ENCODE measurements around the gene CFAP53. TPM values are rescaled to one million over a fixed set of nuclear protein-coding genes. Genes with fewer than 3 reads are reported as not detected.
A peak's percentile ranks its signal among the peaks of the same experiment; 100 is the strongest.

The CFAP53 gene
- total and polyA plus RNA-seq, 8 donors: 0.25 to 1.5 (median 0.39) TPM

DNA sequence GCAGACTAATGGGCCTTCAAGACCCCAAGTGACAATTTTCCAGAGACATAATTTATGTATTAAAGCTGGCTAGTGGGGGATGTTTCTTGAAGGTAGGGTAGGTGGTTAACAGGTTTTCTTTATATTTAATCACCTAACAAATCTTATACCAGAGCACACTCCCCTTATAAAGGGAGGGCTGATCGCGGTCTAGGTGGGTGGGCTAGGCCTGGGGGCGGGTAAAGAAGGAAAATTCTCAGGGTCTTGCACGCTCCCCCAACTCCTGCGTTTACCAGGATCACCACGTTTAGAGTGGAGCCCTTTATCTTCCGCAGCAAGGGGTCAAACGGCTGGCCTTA is 41.1 kb upstream of the CFAP53 start:
- H3K27me3 ChIP-seq: no peaks in the 10 kb centered on the region
- ATAC-seq (no peak), FAIRE-seq (no peak), DNase-seq (no peak)
- no peaks in the 10 kb centered on the region for H3K36me3 ChIP-seq
- no peaks in the 10 kb centered on the region for H3K9me3 ChIP-seq
- intact Hi-C loops (cut with DNase I): no loop called here
- TF ChIP-seq CTCF (IDR thresholded peaks at IDR 0.05): no peak
- peaks cover 0 to 11% (median 0%) of the 10 kb centered on the region in 3 donors for H3K4me1 ChIP-seq
- H3K27ac ChIP-seq: no peak overlapping the region
- WGBS, 2 donors: 2 to 3% methylated on average over 8 of the region's 8 CpGs
- peak overlapping the region; percentile 19 to 53 (median 29) for H3K4me3 ChIP-seq

- 58 to 61% methylated on average over 8 of the region's 8 CpGs for WGBS, 2 donors
- Histone ChIP-seq H3K27ac (no peak overlapping the region), H3K27me3 (no peaks in the 10 kb centered on the region), H3K4me3 (peak overlapping the region in 1 of 4 donors; percentile 53), H3K4me1 (peaks cover 0 to 11% (median 0%) of the 10 kb centered on the region in 3 donors), H3K9me3 (no peaks in the 10 kb centered on the region), H3K36me3 (no peaks in the 10 kb centered on the region)
- no peak for TF ChIP-seq CTCF (IDR thresholded peaks at IDR 0.05)
- DNase-seq (peak in 1 of 6 donors; percentile 20), ATAC-seq (peak in 1 of 4 donors; percentile 24), FAIRE-seq (no peak)
- intact Hi-C loops (cut with DNase I): no loop called here
Measured at GRCh38 chr18:50306944-50307343, 40.6 kb upstream of the CFAP53 start.

DNA sequence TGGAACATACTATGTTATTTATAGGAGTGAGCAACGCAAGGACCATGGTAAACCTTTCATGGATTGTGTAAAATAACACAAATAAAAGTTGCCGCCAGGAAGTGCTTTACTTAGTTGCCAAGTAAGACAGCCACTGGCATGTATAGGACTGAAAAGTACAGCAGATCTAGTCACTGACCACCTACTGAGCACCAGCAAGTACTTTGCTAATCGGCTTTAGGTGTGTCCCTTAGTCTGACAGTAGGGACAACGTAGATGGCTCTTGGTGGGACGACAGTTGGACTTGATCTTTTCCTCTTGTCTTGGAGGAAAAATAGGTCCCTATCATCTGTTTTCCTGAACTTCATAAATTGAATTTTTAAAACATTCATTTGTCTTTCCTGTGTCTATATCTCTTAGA is 34.8 kb upstream of the CFAP53 start:
- no peaks in the 10 kb centered on the region for H3K27me3 ChIP-seq
- TF ChIP-seq CTCF (IDR thresholded peaks at IDR 0.05): no peak
- 63 to 69% methylated on average over 5 of the region's 5 CpGs for WGBS, 2 donors
- intact Hi-C loops (cut with DNase I): no loop called here
- no peaks in the 10 kb centered on the region for H3K9me3 ChIP-seq
- no peaks in the 10 kb centered on the region for H3K4me1 ChIP-seq
- H3K27ac ChIP-seq: no peak overlapping the region
- no peak overlapping the region for H3K4me3 ChIP-seq
- FAIRE-seq: no peak
- no peak for DNase-seq
- H3K36me3 ChIP-seq: no peaks in the 10 kb centered on the region
- no peak for ATAC-seq

DNA sequence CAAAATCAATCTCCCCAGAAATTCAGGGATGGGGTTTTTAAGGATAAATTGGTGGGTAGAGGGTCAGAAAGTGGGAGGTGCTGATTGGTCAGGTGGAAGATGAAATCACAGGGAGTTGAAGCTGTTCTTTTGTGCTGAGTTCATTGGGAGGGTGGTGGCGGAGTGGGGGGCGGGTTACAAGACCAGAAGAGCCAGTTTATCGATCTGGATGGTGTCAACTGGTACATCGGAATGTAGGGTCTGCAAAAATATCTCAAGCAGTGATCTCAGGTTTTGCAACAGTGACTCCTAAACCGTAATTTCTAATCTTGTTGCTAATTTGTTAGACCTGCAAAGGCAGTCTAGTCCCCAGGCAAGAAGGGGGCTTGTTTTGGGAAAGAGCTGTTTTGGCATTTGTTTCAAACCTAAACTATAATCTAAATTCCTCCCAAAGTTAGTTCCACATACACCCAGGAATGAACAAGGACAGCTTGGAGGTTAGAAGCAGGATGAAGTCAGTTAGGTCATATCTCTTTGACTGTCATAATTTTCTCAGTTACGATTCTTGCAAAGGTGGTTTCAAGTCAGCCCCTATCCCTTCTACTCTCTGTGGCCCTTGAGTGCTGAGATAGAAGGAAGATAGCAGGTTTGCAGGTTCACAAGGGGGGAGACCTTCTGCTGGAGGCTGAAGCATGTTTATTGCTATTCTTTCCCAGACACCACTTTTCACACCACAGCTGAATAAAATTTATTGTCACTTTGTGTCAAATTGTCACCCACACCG is 33.5 kb upstream of the CFAP53 start:
- no peak for FAIRE-seq
- Histone ChIP-seq H3K36me3 (no peaks in the 10 kb centered on the region), H3K9me3 (no peaks in the 10 kb centered on the region), H3K4me3 (no peak overlapping the region), H3K27me3 (no peaks in the 10 kb centered on the region), H3K4me1 (no peaks in the 10 kb centered on the region), H3K27ac (no peak overlapping the region)
- TF ChIP-seq CTCF (IDR thresholded peaks at IDR 0.05): no peak
- no peak for ATAC-seq
- WGBS, 2 donors: 50 to 61% methylated on average over 7 of the region's 7 CpGs
- intact Hi-C loops (cut with DNase I): no loop called here
- no peak for DNase-seq
